ENCODE results near the gene PRRC2B. TPM values are rescaled to one million over a fixed set of nuclear protein-coding genes. Genes with fewer than 3 reads are reported as not detected.

Gene PRRC2B
- total and polyA plus RNA-seq, 2 of the 13 experiments (the other 11 are each of a cell fraction or from before 2014, with no cell fraction given): 20.8 to 37.4 TPM

DNA sequence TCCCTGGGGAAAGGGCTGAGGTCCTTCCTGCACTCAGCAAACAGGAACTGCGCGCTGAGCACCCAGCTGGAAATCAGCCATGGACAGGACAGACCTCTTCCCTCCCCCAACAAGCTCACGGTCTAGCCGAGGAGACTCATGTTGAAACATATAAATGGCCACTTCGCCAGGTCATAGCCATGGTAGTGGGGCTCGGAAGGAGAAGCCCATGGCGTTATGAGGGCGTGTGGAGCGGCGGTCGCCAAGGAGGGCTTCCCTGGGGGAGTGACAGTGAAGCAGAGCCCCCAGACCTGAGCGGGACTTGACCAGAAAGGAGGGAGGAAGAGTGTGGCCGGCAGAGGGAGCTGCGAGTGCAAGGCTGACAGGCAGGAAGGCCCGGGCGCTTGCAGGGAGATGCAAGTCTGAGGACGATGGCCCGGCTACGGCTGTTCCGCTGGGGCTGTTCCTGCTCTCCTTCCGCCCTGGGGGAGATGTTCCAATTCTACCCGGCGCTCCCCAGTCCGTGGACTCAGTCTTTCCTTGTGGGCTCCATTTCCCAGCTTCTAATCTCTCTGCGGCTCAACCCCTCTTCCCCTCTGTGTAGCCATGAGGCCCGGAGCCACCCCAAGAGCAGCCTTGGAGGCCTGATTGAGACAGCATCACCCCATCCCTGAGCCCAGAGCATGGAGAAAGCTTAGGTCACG, 43.9 kb upstream of the PRRC2B start (continued):
- TF ChIP-seq ZBTB10 (CRISPR knock-in tag; IDR thresholded peaks at IDR 0.05; ENCODE audit: borderline replicate concordance) (no peak), TOE1 (CRISPR knock-in tag; IDR thresholded peaks at IDR 0.05) (no peak), FOSL1 (CRISPR knock-in tag; IDR thresholded peaks at IDR 0.05; ENCODE audit: borderline replicate concordance) (no peak), ZBTB34 (CRISPR knock-in tag; IDR thresholded peaks at IDR 0.05) (no peak), ZNF501 (CRISPR knock-in tag; IDR thresholded peaks at IDR 0.05) (peak; percentile 58; the same call in 1 of the 2 replicates), RARA (CRISPR knock-in tag; IDR thresholded peaks at IDR 0.05) (no peak), ZFP62 (CRISPR knock-in tag; IDR thresholded peaks at IDR 0.05) (no peak), HOXD1 (CRISPR knock-in tag; IDR thresholded peaks at IDR 0.05) (peak; percentile 37; the same call in 1 of the 2 replicates), ZFP36L2 (CRISPR knock-in tag; IDR thresholded peaks at IDR 0.05) (no peak), SKI (IDR thresholded peaks at IDR 0.05; ENCODE audit: partially characterized antibody) (no peak), NR2F6 (IDR thresholded peaks at IDR 0.05) (no peak), NR2F6 (CRISPR knock-in tag; IDR thresholded peaks at IDR 0.05) (no peak), ZSCAN9 (CRISPR knock-in tag; IDR thresholded peaks at IDR 0.05; ENCODE audit: borderline replicate concordance) (no peak), SMAD3 (CRISPR knock-in tag; IDR thresholded peaks at IDR 0.05) (no peak), DR1 (CRISPR knock-in tag; IDR thresholded peaks at IDR 0.05) (no peak), ZMAT3 (CRISPR knock-in tag; conservative IDR thresholded peaks at IDR 0.05) (no peak)
- TF ChIP-seq, protein P1, sequence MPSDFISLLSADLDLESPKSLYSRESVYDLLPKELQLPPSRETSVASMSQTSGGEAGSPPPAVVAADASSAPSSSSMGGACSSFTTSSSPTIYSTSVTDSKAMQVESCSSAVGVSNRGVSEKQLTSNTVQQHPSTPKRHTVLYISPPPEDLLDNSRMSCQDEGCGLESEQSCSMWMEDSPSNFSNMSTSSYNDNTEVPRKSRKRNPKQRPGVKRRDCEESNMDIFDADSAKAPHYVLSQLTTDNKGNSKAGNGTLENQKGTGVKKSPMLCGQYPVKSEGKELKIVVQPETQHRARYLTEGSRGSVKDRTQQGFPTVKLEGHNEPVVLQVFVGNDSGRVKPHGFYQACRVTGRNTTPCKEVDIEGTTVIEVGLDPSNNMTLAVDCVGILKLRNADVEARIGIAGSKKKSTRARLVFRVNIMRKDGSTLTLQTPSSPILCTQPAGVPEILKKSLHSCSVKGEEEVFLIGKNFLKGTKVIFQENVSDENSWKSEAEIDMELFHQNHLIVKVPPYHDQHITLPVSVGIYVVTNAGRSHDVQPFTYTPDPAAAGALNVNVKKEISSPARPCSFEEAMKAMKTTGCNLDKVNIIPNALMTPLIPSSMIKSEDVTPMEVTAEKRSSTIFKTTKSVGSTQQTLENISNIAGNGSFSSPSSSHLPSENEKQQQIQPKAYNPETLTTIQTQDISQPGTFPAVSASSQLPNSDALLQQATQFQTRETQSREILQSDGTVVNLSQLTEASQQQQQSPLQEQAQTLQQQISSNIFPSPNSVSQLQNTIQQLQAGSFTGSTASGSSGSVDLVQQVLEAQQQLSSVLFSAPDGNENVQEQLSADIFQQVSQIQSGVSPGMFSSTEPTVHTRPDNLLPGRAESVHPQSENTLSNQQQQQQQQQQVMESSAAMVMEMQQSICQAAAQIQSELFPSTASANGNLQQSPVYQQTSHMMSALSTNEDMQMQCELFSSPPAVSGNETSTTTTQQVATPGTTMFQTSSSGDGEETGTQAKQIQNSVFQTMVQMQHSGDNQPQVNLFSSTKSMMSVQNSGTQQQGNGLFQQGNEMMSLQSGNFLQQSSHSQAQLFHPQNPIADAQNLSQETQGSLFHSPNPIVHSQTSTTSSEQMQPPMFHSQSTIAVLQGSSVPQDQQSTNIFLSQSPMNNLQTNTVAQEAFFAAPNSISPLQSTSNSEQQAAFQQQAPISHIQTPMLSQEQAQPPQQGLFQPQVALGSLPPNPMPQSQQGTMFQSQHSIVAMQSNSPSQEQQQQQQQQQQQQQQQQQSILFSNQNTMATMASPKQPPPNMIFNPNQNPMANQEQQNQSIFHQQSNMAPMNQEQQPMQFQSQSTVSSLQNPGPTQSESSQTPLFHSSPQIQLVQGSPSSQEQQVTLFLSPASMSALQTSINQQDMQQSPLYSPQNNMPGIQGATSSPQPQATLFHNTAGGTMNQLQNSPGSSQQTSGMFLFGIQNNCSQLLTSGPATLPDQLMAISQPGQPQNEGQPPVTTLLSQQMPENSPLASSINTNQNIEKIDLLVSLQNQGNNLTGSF (CRISPR knock-in tag; IDR thresholded peaks at IDR 0.05): no peak
- TF ChIP-seq, protein P2, sequence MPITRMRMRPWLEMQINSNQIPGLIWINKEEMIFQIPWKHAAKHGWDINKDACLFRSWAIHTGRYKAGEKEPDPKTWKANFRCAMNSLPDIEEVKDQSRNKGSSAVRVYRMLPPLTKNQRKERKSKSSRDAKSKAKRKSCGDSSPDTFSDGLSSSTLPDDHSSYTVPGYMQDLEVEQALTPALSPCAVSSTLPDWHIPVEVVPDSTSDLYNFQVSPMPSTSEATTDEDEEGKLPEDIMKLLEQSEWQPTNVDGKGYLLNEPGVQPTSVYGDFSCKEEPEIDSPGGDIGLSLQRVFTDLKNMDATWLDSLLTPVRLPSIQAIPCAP (CRISPR knock-in tag; IDR thresholded peaks at IDR 0.05; ENCODE audit: low read depth): no peak
- TF ChIP-seq, protein P3, sequence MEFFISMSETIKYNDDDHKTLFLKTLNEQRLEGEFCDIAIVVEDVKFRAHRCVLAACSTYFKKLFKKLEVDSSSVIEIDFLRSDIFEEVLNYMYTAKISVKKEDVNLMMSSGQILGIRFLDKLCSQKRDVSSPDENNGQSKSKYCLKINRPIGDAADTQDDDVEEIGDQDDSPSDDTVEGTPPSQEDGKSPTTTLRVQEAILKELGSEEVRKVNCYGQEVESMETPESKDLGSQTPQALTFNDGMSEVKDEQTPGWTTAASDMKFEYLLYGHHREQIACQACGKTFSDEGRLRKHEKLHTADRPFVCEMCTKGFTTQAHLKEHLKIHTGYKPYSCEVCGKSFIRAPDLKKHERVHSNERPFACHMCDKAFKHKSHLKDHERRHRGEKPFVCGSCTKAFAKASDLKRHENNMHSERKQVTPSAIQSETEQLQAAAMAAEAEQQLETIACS (CRISPR knock-in tag; IDR thresholded peaks at IDR 0.05): no peak
